Cardiac muscle cell (in vitro differentiated cells and primary cell): ENCODE data around the gene KCNQ5. TPM values are rescaled to one million over a fixed set of nuclear protein-coding genes. Genes with fewer than 3 reads are reported as not detected.
A peak's percentile ranks its signal among the peaks of the same experiment; 100 is the strongest.

Source experiments
- DNase-seq, 2 donors: peaks; one replicate each; pipeline versions ENCODE4 v3.0.0 to v3.0.0-alpha.2; 2010 to 2017; ENCODE audit warnings: low read depth in 1 of 2, low spot score in 1 of 2
- H3K27ac ChIP-seq: fragments of 200-600 bp; sonication (generic); 2 replicates; pipeline ENCODE4 v1.5.1; 2016
- H3K27me3 ChIP-seq: fragments of 200-600 bp; sonication (generic); 2 replicates; pipeline ENCODE4 v1.6.0; 2016; ENCODE audit warnings: control low read depth
- H3K36me3 ChIP-seq: fragments of 200-600 bp; sonication (generic); 2 replicates; pipeline ENCODE4 v1.5.1; 2016; ENCODE audit warnings: control low read depth
- H3K4me1 ChIP-seq: fragments of 200-600 bp; sonication (generic); 2 replicates; pipeline ENCODE4 v1.8.1; 2017; ENCODE audit warnings: low read depth, mild to moderate bottlenecking, mixed run types
- H3K4me3 ChIP-seq: fragments of 200-600 bp; sonication (generic); 2 replicates; pipeline ENCODE4 v1.5.1; 2016; ENCODE audit warnings: mild to moderate bottlenecking
- H3K9me3 ChIP-seq: fragments of 200-600 bp; sonication (generic); 2 replicates; pipeline ENCODE4 v1.5.1; 2017; ENCODE audit warnings: low read depth, mild to moderate bottlenecking, control low read depth
- CTCF ChIP-seq: IDR thresholded peaks from 2 replicates; pipeline ENCODE4 v1.5.1; 2012; ENCODE audit warnings: low read depth, mild to moderate bottlenecking, low read length
- polyA plus RNA-seq: library from polyadenylated mRNA; unstranded; fragments of >200 nt; fragmentation: Nextera tagmentation; extraction: Ambion mirVana; gene quantifications from 2 replicates; pipeline ENCODE4 v1.2.1, GENCODE V29; 2016
- total RNA-seq: library from RNA; depleted of rRNA; stranded (reverse); fragments of >200 nt; gene quantifications from 2 replicates; pipeline ENCODE4 v1.2.3, GENCODE V29; 2016

Gene KCNQ5
- total and polyA plus RNA-seq, 2 experiments from 2014 or later = 31.4 to 45.4 TPM

- no peaks in the 10 kb centered on the region for H3K36me3 ChIP-seq
- peak overlapping the region; percentile 68 for H3K27ac ChIP-seq
- peaks cover 37% of the 10 kb centered on the region for H3K4me1 ChIP-seq
- no peaks in the 10 kb centered on the region for H3K9me3 ChIP-seq
- peak; percentile 19 for TF ChIP-seq CTCF
- peak overlapping the region; percentile 70 for H3K4me3 ChIP-seq
- peak; percentile 51 to 87 for DNase-seq
- H3K27me3 ChIP-seq = no peaks in the 10 kb centered on the region
Observed at GRCh38 chr6:72622094-72622940, 453 bp downstream of the KCNQ5 start.

GRCh38 chr6:72623808-72624207, 1.9 kb downstream of the KCNQ5 start:
- TF ChIP-seq CTCF = no peak
- H3K27me3 ChIP-seq = no peaks in the 10 kb centered on the region
- H3K36me3 ChIP-seq = no peaks in the 10 kb centered on the region
- H3K27ac ChIP-seq = peak overlapping the region; percentile 12
- DNase-seq = peak; percentile 6 to 46
- H3K4me3 ChIP-seq = peak overlapping the region; percentile 70
- H3K9me3 ChIP-seq = no peaks in the 10 kb centered on the region
- peaks cover 37% of the 10 kb centered on the region for H3K4me1 ChIP-seq

- Histone ChIP-seq H3K27me3 (no peaks in the 10 kb centered on the region), H3K9me3 (no peaks in the 10 kb centered on the region), H3K4me1 (peaks cover 32% of the 10 kb centered on the region), H3K36me3 (no peaks in the 10 kb centered on the region), H3K4me3 (peak overlapping the region; percentile 70), H3K27ac (no peak overlapping the region)
- peak; percentile 44 to 49 for DNase-seq
- peak; percentile 81 for TF ChIP-seq CTCF
Observed at GRCh38 chr6:72624557-72625160, 2.8 kb downstream of the KCNQ5 start.

- Histone ChIP-seq H3K27ac (no peak overlapping the region), H3K4me3 (no peak overlapping the region), H3K27me3 (no peaks in the 10 kb centered on the region), H3K9me3 (no peaks in the 10 kb centered on the region), H3K4me1 (peaks cover 22% of the 10 kb centered on the region), H3K36me3 (no peaks in the 10 kb centered on the region)
- DNase-seq = no peak
- no peak for TF ChIP-seq CTCF
Observed at GRCh38 chr6:72626126-72626525, 4.3 kb downstream of the KCNQ5 start.

GRCh38 chr6:72627539-72627938, 5.7 kb downstream of the KCNQ5 start:
- peaks cover 21% of the 10 kb centered on the region for H3K4me1 ChIP-seq
- no peak for TF ChIP-seq CTCF
- no peaks in the 10 kb centered on the region for H3K27me3 ChIP-seq
- no peak overlapping the region for H3K27ac ChIP-seq
- no peak for DNase-seq
- no peaks in the 10 kb centered on the region for H3K9me3 ChIP-seq
- H3K36me3 ChIP-seq = no peaks in the 10 kb centered on the region
- H3K4me3 ChIP-seq = no peak overlapping the region
